H1 (cell line): Measurements from ENCODE around the gene NUB1. TPM values are rescaled to one million over a fixed set of nuclear protein-coding genes. Genes with fewer than 3 reads are reported as not detected.

Experiments used
- ATF2 ChIP-seq: IDR thresholded peaks from 2 replicates; pipeline ENCODE4 v1.6.1; 2012; ENCODE audit warnings: low read length, inconsistent platforms
- TEAD4 ChIP-seq: IDR thresholded peaks from 2 replicates; pipeline ENCODE4 v1.6.1; 2012; ENCODE audit warnings: low read depth, low read length, inconsistent platforms, mixed read lengths
- polyA plus RNA-seq, 7 experiments: library from polyadenylated mRNA; depleted of rRNA in 3 of 7; stranded (reverse) in 5 of 7; unstranded in 2 of 7; fragments of >200 nt in 5 of 7; fragments of 200-250 nt in 2 of 7; gene quantifications; 1 replicate in 5 of 7; 2 replicates in 1 of 7; 4 replicates in 1 of 7; pipeline versions ENCODE4 v1.2.1 to v1.2.3, GENCODE V29; 2011 to 2013; ENCODE audit warnings: missing spikeins in 2 of 7, mixed read lengths in 2 of 7
- total RNA-seq: library from RNA; stranded (reverse); fragmentation: NEBNext Ultra II Directional; extraction: Animal tissue kit (Norgen Biotek cat#: 25700); gene quantifications from 2 replicates; pipeline ENCODE4 v1.2.1, GENCODE V29; 2021

NUB1 gene
- total and polyA plus RNA-seq, 2 of the 8 experiments (the other 6 are each of a cell fraction or from before 2014, with no cell fraction given) = 22.1 to 43.5 TPM

DNA sequence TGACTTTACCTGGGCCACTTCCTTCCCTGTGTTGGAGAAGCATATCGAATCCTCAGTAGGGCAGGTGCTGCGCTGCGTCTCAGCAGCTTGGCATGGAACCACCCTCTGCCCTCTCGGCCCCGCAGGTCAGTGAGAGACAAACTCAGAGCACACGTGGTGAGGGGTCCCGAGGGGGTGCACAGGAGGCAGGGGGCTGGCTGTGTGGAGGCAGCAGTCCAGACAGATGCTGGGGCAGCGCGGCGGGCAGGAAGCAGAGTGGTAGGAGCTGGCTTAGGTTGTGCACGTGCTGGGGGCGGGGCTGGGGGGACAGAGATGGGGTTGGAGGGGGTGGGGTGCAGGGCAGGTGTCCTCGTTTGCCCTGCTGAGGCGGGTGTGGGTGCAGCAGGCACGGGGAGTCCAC is 33.1 kb downstream of the NUB1 start (continued):
- no peak for TF ChIP-seq ATF2
- TF ChIP-seq TEAD4 = no peak
